A549 treated with DMSO at 1 μM for 4 hours (cell line): ENCODE results near the gene NUTM2A. TPM values are rescaled to one million over a fixed set of nuclear protein-coding genes. Genes with fewer than 3 reads are reported as not detected.

Experiments used
- total RNA-seq: library from RNA; stranded (reverse); fragments of 200-300 nt; extraction: Qiagen RNA extraction; gene quantifications from 5 replicates; pipeline ENCODE4 v1.2.3, GENCODE V29; 2022; ENCODE audit warnings: low read depth

Gene NUTM2A, protein sequence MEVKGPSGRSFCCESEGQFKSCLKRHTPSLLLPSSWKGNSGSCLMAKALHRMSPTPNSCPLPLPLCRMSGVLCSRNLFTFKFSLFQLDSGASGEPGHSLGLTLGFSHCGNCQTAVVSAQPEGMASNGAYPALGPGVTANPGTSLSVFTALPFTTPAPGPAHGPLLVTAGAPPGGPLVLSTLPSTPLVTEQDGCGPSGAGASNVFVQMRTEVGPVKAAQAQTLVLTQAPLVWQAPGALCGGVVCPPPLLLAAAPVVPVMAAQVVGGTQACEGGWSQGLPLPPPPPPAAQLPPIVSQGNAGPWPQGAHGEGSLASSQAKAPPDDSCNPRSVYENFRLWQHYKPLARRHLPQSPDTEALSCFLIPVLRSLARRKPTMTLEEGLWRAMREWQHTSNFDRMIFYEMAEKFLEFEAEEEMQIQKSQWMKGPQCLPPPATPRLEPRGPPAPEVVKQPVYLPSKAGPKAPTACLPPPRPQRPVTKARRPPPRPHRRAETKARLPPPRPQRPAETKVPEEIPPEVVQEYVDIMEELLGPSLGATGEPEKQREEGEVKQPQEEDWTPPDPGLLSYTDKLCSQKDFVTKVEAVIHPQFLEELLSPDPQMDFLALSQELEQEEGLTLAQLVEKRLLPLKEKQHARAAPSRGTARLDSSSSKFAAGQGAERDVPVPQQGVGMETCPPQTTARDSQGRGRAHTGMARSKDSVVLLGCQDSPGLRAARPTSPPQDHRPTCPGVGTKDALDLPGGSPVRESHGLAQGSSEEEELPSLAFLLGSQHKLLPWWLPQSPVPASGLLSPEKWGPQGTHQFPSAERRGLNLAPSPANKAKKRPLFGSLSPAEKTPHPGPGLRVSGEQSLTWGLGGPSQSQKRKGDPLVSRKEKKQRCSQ
- 0.05 to 0.19 TPM (median 0.12 TPM) in 4 of 5 replicates, not detected in the other for total RNA-seq

DNA sequence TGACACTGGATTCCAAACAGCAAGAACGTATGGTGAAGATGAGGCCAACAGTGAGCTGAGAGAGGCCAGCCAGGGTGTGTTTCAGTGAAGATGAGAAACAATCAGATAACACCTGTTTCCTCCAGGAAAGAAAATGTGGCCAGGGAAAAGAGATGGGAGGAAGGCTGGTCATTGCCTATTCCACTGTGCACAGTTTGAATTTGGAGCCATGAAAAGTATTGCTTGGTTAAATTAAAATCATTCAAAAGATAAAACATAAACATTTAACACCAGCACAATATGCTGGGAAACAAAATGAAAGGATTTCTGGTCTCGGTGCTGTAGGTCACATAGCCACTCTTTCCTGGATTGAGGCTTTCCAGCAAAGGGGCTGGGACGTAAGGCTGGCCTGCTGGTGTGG lies at the start of gene NUTM2A:
NUTM2A (plus strand) TSS at position 301 of the 400 bp plus-strand sequence. CDS start 383 bp downstream, outside the sequence.

Other genes with a start within 250 kb of the NUTM2A start
- gene FAM25A, start 205.2 kb upstream of the NUTM2A start, total RNA-seq: not detected in 5 replicates
- 90.5 to 107 TPM (median 101 TPM) in 5 replicates for gene GLUD1, start 130.6 kb upstream of the NUTM2A start, total RNA-seq
- gene SHLD2, start 130.2 kb upstream of the NUTM2A start, total RNA-seq: 23.9 to 29.8 TPM (median 25.3 TPM) in 5 replicates
- gene NUTM2D, start 132.3 kb downstream of the NUTM2A start, total RNA-seq: 1.2 to 2.3 TPM (median 1.4 TPM) in 5 replicates